Progenitor cell of endocrine pancreas (in vitro differentiated cells): ENCODE measurements around the gene TRIM17. TPM values are rescaled to one million over a fixed set of nuclear protein-coding genes. Genes with fewer than 3 reads are reported as not detected.

Source experiments
- DNase-seq: peaks from one replicate; pipeline ENCODE4 v3.0.0; 2021; ENCODE audit warnings: low spot score; ENCODE audit not compliant: unreplicated experiment
- H3K27ac Mint-ChIP-seq: 2 replicates; pipeline ENCODE4 v1.8.0; 2021; ENCODE audit warnings: mild to moderate bottlenecking, moderate library complexity, mixed read lengths
- H3K27me3 Mint-ChIP-seq: 2 replicates; pipeline ENCODE4 v1.8.0; 2021; ENCODE audit warnings: mixed read lengths
- H3K36me3 Mint-ChIP-seq: 2 replicates; pipeline ENCODE4 v1.8.0; 2022; ENCODE audit warnings: mixed read lengths; ENCODE audit not compliant: insufficient read depth
- H3K4me1 Mint-ChIP-seq: 2 replicates; pipeline ENCODE4 v1.8.0; 2021; ENCODE audit warnings: low read depth, mixed read lengths
- H3K4me3 Mint-ChIP-seq: 2 replicates; pipeline ENCODE4 v1.8.0; 2021; ENCODE audit warnings: low read depth, mild to moderate bottlenecking, moderate library complexity, mixed read lengths
- H3K9me3 Mint-ChIP-seq: 2 replicates; pipeline ENCODE4 v1.8.0; 2021; ENCODE audit warnings: low read depth, mixed read lengths
- total RNA-seq: library from RNA; stranded (reverse); gene quantifications from 2 replicates; pipeline ENCODE4 v1.2.1, GENCODE V29; 2021
- TF ChIP-seq, protein P1 (sequence below): fragments of 200-600 bp; sonication (generic); IDR thresholded peaks from one replicate; pipeline ENCODE4 v1.5.0; 2021; ENCODE audit warnings: antibody characterized with exemption, mild to moderate bottlenecking; ENCODE audit not compliant: unreplicated experiment

Gene TRIM17
- total RNA-seq, 1 donor from 2014 or later = 20.8 TPM

DNA sequence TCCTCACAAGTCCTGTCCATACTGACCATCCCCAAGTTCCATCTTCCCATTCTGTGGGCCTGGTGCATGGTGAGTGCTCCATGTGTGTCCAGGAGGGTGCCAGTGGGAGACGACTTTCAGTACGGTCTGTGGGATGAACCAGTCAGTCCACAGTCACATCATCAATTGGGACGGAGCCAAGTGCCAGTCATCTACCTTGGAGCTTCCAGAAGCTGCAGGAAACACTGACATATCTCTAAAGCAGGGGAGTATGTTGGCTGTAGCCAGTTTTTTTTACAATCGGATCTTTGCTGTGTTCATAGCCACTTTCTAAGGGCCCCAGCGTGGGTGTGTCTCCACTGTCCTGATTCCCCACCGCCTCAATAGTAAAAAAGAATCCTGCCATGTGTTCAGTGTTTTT is 13.6 kb upstream of the TRIM17 start:
- H3K4me1 Mint-ChIP-seq = peaks cover 49% of the 10 kb centered on the region
- no peak for DNase-seq
- H3K9me3 Mint-ChIP-seq = no peaks in the 10 kb centered on the region
- H3K4me3 Mint-ChIP-seq = no peak overlapping the region
- TF ChIP-seq, protein P1, sequence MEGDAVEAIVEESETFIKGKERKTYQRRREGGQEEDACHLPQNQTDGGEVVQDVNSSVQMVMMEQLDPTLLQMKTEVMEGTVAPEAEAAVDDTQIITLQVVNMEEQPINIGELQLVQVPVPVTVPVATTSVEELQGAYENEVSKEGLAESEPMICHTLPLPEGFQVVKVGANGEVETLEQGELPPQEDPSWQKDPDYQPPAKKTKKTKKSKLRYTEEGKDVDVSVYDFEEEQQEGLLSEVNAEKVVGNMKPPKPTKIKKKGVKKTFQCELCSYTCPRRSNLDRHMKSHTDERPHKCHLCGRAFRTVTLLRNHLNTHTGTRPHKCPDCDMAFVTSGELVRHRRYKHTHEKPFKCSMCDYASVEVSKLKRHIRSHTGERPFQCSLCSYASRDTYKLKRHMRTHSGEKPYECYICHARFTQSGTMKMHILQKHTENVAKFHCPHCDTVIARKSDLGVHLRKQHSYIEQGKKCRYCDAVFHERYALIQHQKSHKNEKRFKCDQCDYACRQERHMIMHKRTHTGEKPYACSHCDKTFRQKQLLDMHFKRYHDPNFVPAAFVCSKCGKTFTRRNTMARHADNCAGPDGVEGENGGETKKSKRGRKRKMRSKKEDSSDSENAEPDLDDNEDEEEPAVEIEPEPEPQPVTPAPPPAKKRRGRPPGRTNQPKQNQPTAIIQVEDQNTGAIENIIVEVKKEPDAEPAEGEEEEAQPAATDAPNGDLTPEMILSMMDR = no peak
- H3K27ac Mint-ChIP-seq = no peak overlapping the region
- H3K27me3 Mint-ChIP-seq = no peaks in the 10 kb centered on the region
- H3K36me3 Mint-ChIP-seq = no peaks in the 10 kb centered on the region

DNA sequence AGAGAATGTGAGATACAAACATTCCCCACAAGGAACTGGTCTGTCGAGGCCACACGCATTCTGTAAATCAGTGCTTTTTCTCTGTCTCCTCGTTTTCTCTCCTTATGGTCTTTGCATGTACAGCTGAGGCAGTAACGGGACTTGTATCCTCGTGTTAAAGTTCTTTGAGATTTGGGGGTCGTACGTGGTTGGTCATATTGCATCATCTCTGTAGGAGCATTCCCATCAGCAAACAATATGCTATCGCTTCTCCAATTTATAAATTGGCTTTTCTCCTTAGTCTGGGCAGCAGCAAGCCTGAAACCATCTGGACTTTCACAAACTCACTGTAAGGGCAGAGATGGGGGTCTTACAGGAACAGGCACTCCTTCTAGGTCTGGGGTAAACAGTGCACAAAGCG is 13.0 kb upstream of the TRIM17 start:
- peaks cover 49% of the 10 kb centered on the region for H3K4me1 Mint-ChIP-seq
- no peak overlapping the region for H3K4me3 Mint-ChIP-seq
- H3K36me3 Mint-ChIP-seq = no peaks in the 10 kb centered on the region
- no peak overlapping the region for H3K27ac Mint-ChIP-seq
- TF ChIP-seq, protein P1 = no peak
- no peaks in the 10 kb centered on the region for H3K9me3 Mint-ChIP-seq
- no peaks in the 10 kb centered on the region for H3K27me3 Mint-ChIP-seq
- no peak for DNase-seq

DNA sequence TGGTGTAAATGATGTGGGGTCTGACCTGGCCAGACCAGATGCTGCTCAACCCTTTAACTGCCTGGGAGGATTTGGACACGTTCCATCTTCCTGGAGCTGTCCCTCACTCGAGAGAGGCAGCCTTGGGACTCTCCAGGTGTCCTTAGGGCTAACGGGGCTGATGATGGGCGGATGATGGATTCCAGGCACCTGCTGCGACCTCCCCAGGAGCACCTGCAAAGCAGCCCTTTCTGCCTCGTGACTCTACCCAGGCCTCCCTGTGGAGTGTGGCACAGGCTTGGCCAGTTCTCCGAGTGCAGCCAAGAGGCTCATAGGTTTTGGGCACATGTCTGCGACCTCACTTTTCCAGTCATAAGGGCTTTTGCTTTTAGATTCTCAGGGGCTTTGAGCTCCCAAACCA is 12.3 kb upstream of the TRIM17 start:
- TF ChIP-seq, protein P1 = no peak
- Mint-ChIP-seq H3K27ac (no peak overlapping the region), H3K27me3 (no peaks in the 10 kb centered on the region), H3K4me3 (no peak overlapping the region), H3K4me1 (peaks cover 50% of the 10 kb centered on the region), H3K9me3 (no peaks in the 10 kb centered on the region), H3K36me3 (no peaks in the 10 kb centered on the region)
- no peak for DNase-seq

DNA sequence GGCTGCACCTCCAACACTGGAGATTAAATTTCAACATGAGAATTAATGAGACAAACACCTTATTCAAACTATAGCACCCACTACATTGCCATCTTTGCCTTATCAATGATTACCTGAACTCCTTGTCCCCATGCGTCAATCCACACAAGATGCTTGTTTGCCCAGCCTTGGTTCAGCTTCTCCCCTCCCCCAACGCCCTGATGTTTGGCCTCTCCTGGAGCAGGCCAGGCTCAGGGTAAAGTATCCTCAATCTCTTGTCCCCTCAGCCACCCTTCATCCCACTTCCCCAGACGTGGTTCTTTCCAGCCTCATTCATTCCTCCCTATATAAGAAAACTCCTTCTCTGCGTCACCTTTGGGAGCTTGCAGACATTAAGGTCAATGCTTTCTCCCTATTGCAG is 11.8 kb upstream of the TRIM17 start:
- no peak for DNase-seq
- H3K27ac Mint-ChIP-seq = peak overlapping the region; percentile 91
- H3K36me3 Mint-ChIP-seq = no peaks in the 10 kb centered on the region
- H3K9me3 Mint-ChIP-seq = no peaks in the 10 kb centered on the region
- TF ChIP-seq, protein P1 = no peak
- peaks cover 47% of the 10 kb centered on the region for H3K4me1 Mint-ChIP-seq
- no peaks in the 10 kb centered on the region for H3K27me3 Mint-ChIP-seq
- no peak overlapping the region for H3K4me3 Mint-ChIP-seq

DNA sequence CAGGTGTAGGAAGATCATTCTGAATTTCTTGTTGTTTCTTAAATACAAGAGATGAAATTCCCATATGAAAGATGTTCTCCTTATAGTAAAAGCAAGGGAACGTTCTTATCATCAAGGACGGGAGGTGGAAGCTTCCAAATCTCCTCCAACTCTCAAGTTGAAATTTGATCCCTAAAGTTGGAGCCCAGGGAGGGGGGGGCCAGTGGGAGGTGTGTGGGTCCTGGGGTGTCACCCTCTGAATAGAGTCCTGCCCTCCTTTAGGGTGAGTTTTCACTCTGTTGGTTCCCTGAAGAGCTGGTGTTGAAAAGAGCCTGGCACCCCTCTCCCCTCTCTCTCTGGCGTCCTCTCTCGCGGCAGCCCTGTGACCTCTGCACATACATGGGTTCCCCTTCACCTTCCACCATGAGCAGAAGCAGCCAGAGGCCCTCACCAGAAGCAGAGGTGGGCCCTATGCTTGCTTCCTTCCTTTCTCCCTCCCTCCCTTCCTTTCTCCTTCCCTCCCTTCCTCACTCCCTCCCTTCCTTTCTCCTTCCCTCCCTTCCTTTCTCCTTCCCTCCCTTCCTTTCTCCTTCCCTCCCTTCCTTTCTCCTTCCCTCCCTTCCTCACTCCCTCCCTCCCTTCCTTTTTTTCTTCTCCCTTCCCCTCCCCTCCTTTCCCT is 10.0 kb upstream of the TRIM17 start:
- Mint-ChIP-seq H3K27me3 (peaks cover 10% of the 10 kb centered on the region), H3K4me3 (no peak overlapping the region), H3K9me3 (no peaks in the 10 kb centered on the region), H3K36me3 (no peaks in the 10 kb centered on the region), H3K27ac (no peak overlapping the region), H3K4me1 (peaks cover 41% of the 10 kb centered on the region)
- no peak for DNase-seq
- TF ChIP-seq, protein P1 = no peak
